Activated naive CD8-positive, alpha-beta T cell treated with anti-CD3 and anti-CD28 coated beads, Interleukin-2, amount 10 ng/mL, durations not matched to agents 7 days and 5 days (primary cell): ENCODE measurements around the gene TCP1. TPM values are rescaled to one million over a fixed set of nuclear protein-coding genes. Genes with fewer than 3 reads are reported as not detected.

Source experiments
- ATAC-seq: fragments of 150-1000 bp; cut with Tn5 transposase; one replicate; pipeline ENCODE4 v1.10.0; 2021; ENCODE audit warnings: low read depth, moderate library complexity
- POLR2A ChIA-PET: fragments of 350-600 bp; sonication (Branson Sonifier 250); formaldehyde crosslinking; loops from one replicate; lab custom pipeline; 2021; ENCODE audit warnings: antibody characterized with exemption; lab: Charles Lee
- DNase-seq: peaks from one replicate; pipeline ENCODE4 v3.0.0; 2021
- H3K27ac Mint-ChIP-seq: one replicate; pipeline ENCODE4 v1.8.0; 2022; ENCODE audit warnings: mild to moderate bottlenecking, mixed read lengths
- H3K27me3 Mint-ChIP-seq: one replicate; pipeline ENCODE4 v1.8.0; 2022; ENCODE audit warnings: mild to moderate bottlenecking, moderate library complexity, mixed read lengths
- H3K36me3 Mint-ChIP-seq: one replicate; pipeline ENCODE4 v1.8.0; 2021; ENCODE audit warnings: mild to moderate bottlenecking, mixed read lengths
- H3K4me1 Mint-ChIP-seq: one replicate; pipeline ENCODE4 v1.8.0; 2021; ENCODE audit warnings: mixed read lengths
- H3K4me3 Mint-ChIP-seq: one replicate; pipeline ENCODE4 v1.8.0; 2022; ENCODE audit warnings: mild to moderate bottlenecking, moderate library complexity, mixed read lengths
- H3K9me3 Mint-ChIP-seq: one replicate; pipeline ENCODE4 v1.8.0; 2021; ENCODE audit warnings: mixed read lengths
- total RNA-seq, 2 experiments: library from RNA; stranded (reverse); gene quantifications; one replicate each; pipeline ENCODE4 v1.2.3, GENCODE V29; 2021

Gene TCP1
- total RNA-seq, 2 experiments from 2014 or later = 181 to 197 TPM

GRCh38 chr6:159788753-159789376, 537 bp downstream of the TCP1 start:
- H3K4me1 Mint-ChIP-seq = peaks cover 44% of the 10 kb centered on the region
- DNase-seq = no peak
- peak overlapping the region; percentile 88 for H3K4me3 Mint-ChIP-seq
- H3K27ac Mint-ChIP-seq = peak overlapping the region; percentile 86
- peaks cover 33% of the 10 kb centered on the region for H3K36me3 Mint-ChIP-seq
- no peaks in the 10 kb centered on the region for H3K27me3 Mint-ChIP-seq
- H3K9me3 Mint-ChIP-seq = no peaks in the 10 kb centered on the region
- ATAC-seq = no peak
- POLR2A ChIA-PET = interaction anchor here (0.6 to 5.8 kb wide), 18 partner anchors 9 to 771 kb away, joined by 3 to 89 read pairs (median 5); partner anchors contain the start of genes ACAT2 and WTAP

GRCh38 chr6:159788276-159788675, 1.1 kb downstream of the TCP1 start:
- Mint-ChIP-seq H3K4me1 (peaks cover 42% of the 10 kb centered on the region), H3K27ac (peak overlapping the region; percentile 86), H3K36me3 (peaks cover 28% of the 10 kb centered on the region), H3K4me3 (peak overlapping the region; percentile 88), H3K27me3 (no peaks in the 10 kb centered on the region), H3K9me3 (no peaks in the 10 kb centered on the region)
- no peak for ATAC-seq
- no peak for DNase-seq
- POLR2A ChIA-PET = interaction anchor here (0.6 to 5.8 kb wide), 9 partner anchors 18 to 770 kb away, joined by 3 to 89 read pairs (median 4); partner anchors contain the start of genes ACAT2 and WTAP

GRCh38 chr6:159778542-159779103, 10.8 kb downstream of the TCP1 start:
- Mint-ChIP-seq H3K36me3 (peaks cover 34% of the 10 kb centered on the region), H3K9me3 (no peaks in the 10 kb centered on the region), H3K4me3 (no peak overlapping the region), H3K27me3 (no peaks in the 10 kb centered on the region), H3K27ac (no peak overlapping the region), H3K4me1 (peaks cover 20% of the 10 kb centered on the region)
- DNase-seq (no peak), ATAC-seq (no peak)
- POLR2A ChIA-PET = no interaction called here

GRCh38 chr6:159778131-159778530, 11.3 kb downstream of the TCP1 start:
- Mint-ChIP-seq H3K27ac (no peak overlapping the region), H3K4me3 (no peak overlapping the region), H3K9me3 (no peaks in the 10 kb centered on the region), H3K4me1 (peaks cover 21% of the 10 kb centered on the region), H3K27me3 (no peaks in the 10 kb centered on the region), H3K36me3 (peaks cover 34% of the 10 kb centered on the region)
- POLR2A ChIA-PET = interaction anchor here (1.3 kb wide), 1 partner anchor 16 kb away, joined by 12 read pairs; the partner anchor contains the start of gene ACAT2
- DNase-seq (no peak), ATAC-seq (no peak)

- Mint-ChIP-seq H3K27ac (no peak overlapping the region), H3K9me3 (no peaks in the 10 kb centered on the region), H3K4me3 (no peak overlapping the region), H3K4me1 (peaks cover 14% of the 10 kb centered on the region), H3K27me3 (no peaks in the 10 kb centered on the region), H3K36me3 (peaks cover 33% of the 10 kb centered on the region)
- POLR2A ChIA-PET = interaction anchor here (1.0 to 1.3 kb wide), 2 partner anchors 12 to 15 kb away, joined by 5 to 12 read pairs; partner anchors contain the start of genes ACAT2 and TCP1
- no peak for DNase-seq
- ATAC-seq = peak; percentile 20
Observed at GRCh38 chr6:159777240-159777904, 12.0 kb downstream of the TCP1 start.

GRCh38 chr6:159772196-159772595, 17.2 kb downstream of the TCP1 start:
- Mint-ChIP-seq H3K36me3 (peaks cover 51% of the 10 kb centered on the region), H3K4me1 (peaks cover 5% of the 10 kb centered on the region)

GRCh38 chr6:159769470-159769869, 19.9 kb downstream of the TCP1 start:
- peak overlapping the region; percentile 3 for H3K27ac Mint-ChIP-seq
- DNase-seq (no peak), ATAC-seq (no peak)
- H3K4me3 Mint-ChIP-seq = no peak overlapping the region
- POLR2A ChIA-PET = interaction anchor here (1.0 to 1.3 kb wide), 2 partner anchors 19 to 21 kb away, joined by 4 read pairs; partner anchors contain the start of gene MRPL18
- H3K27me3 Mint-ChIP-seq = no peaks in the 10 kb centered on the region
- peaks cover 7% of the 10 kb centered on the region for H3K4me1 Mint-ChIP-seq
- H3K9me3 Mint-ChIP-seq = no peaks in the 10 kb centered on the region
- H3K36me3 Mint-ChIP-seq = peaks cover 54% of the 10 kb centered on the region

More at GRCh38 chr6:159772196-159772595, 17.2 kb downstream of the TCP1 start:
- POLR2A ChIA-PET = interaction anchor here (1.2 kb wide), 1 partner anchor 18 kb away, joined by 4 read pairs; the partner anchor contains the start of gene MRPL18
- H3K27me3 Mint-ChIP-seq = no peaks in the 10 kb centered on the region
- H3K9me3 Mint-ChIP-seq = no peaks in the 10 kb centered on the region
- no peak for DNase-seq
- no peak overlapping the region for H3K4me3 Mint-ChIP-seq
- no peak overlapping the region for H3K27ac Mint-ChIP-seq
- no peak for ATAC-seq

GRCh38 chr6:159766906-159767305, 22.5 kb downstream of the TCP1 start:
- no peak for DNase-seq
- Mint-ChIP-seq H3K9me3 (no peaks in the 10 kb centered on the region), H3K27me3 (no peaks in the 10 kb centered on the region), H3K36me3 (peaks cover 50% of the 10 kb centered on the region), H3K4me1 (peaks cover 9% of the 10 kb centered on the region), H3K4me3 (no peak overlapping the region), H3K27ac (no peak overlapping the region)
- POLR2A ChIA-PET = no interaction called here
- no peak for ATAC-seq

- no peak for DNase-seq
- H3K36me3 Mint-ChIP-seq = peaks cover 28% of the 10 kb centered on the region
- POLR2A ChIA-PET = interaction anchor here (4.2 to 4.7 kb wide), 2 partner anchors 27 to 35 kb away, joined by 43 to 44 read pairs; partner anchors contain the start of genes MRPL18, TCP1 and WTAP
- no peaks in the 10 kb centered on the region for H3K9me3 Mint-ChIP-seq
- ATAC-seq = no peak
- peak overlapping the region; percentile 93 for H3K27ac Mint-ChIP-seq
- peaks cover 27% of the 10 kb centered on the region for H3K4me1 Mint-ChIP-seq
- no peaks in the 10 kb centered on the region for H3K27me3 Mint-ChIP-seq
- H3K4me3 Mint-ChIP-seq = peak overlapping the region; percentile 99
Observed at GRCh38 chr6:159762681-159763293, 26.6 kb downstream of the TCP1 start.

GRCh38 chr6:159761873-159762680, 27.3 kb downstream of the TCP1 start, which contains the start of gene ACAT2:
Gene ACAT2, plus strand, starts transcription at chr6:159762045. Its CDS starts 43 bp downstream, at chr6:159762088.
- Mint-ChIP-seq H3K4me3 (peak within 1 kb of the TSS; percentile 99), H3K36me3 (peaks cover 30% of the 10 kb centered on the region), H3K9me3 (no peaks in the 10 kb centered on the region), H3K27ac (peak within 1 kb of the TSS; percentile 95), H3K27me3 (no peaks in the 10 kb centered on the region), H3K4me1 (peaks cover 27% of the 10 kb centered on the region)
- ATAC-seq (peak; percentile 97), DNase-seq (peak; percentile 94)
- POLR2A ChIA-PET = interaction anchor here (0.5 to 4.7 kb wide), 8 partner anchors 9 to 68 kb away, joined by 3 to 44 read pairs (median 8); partner anchors contain the start of genes MRPL18, SOD2, TCP1 and WTAP

- H3K36me3 Mint-ChIP-seq = peaks cover 28% of the 10 kb centered on the region
- DNase-seq (no peak), ATAC-seq (no peak)
- H3K4me1 Mint-ChIP-seq = peaks cover 27% of the 10 kb centered on the region
- H3K9me3 Mint-ChIP-seq = no peaks in the 10 kb centered on the region
- no peaks in the 10 kb centered on the region for H3K27me3 Mint-ChIP-seq
- peak overlapping the region; percentile 95 for H3K27ac Mint-ChIP-seq
- peak overlapping the region; percentile 89 for H3K4me3 Mint-ChIP-seq
- POLR2A ChIA-PET = interaction anchor here (0.7 to 4.7 kb wide), 7 partner anchors 8 to 68 kb away, joined by 3 to 44 read pairs (median 12); partner anchors contain the start of genes MRPL18, SOD2, TCP1 and WTAP
Observed at GRCh38 chr6:159761129-159761872, 28.1 kb downstream of the TCP1 start.
